HG02970 (cell line): ENCODE measurements around the gene GPAM.
A peak's percentile ranks its signal among the peaks of the same experiment; 100 is the strongest.
"Not testable (repeated sequence)": the region's sequence is repeated elsewhere in the genome, so short reads cannot be mapped to it uniquely, and the experiment has no call there.

Source experiments
- ATAC-seq: cut with Tn5 transposase; IDR thresholded peaks from one replicate; pipeline ENCODE4 v1.9.1; 2021; ENCODE audit warnings: mild to moderate bottlenecking, moderate library complexity, moderate number of reproducible peaks; ENCODE audit not compliant: unreplicated experiment, low FRiP score

GPAM gene

DNA sequence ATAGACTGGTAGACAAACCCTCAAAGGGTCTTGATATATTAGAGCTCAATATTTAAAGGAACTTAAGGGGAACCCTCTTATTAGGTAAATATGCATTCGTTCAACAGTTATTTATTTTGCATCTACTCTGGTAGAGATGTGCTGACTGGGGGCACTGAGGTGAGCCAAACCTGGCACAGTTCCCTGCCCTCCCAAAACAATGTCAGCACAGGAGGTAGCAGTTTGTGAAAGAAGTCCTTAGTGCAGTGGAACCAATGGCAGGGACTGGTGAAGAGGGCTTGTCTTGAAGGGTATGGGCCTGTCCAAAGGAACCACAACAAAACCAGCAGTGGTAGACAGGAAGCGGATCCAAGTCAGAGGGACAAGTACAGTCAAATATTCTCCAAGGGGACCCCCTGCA, 32.6 kb upstream of the GPAM start:
- ATAC-seq: no peak

DNA sequence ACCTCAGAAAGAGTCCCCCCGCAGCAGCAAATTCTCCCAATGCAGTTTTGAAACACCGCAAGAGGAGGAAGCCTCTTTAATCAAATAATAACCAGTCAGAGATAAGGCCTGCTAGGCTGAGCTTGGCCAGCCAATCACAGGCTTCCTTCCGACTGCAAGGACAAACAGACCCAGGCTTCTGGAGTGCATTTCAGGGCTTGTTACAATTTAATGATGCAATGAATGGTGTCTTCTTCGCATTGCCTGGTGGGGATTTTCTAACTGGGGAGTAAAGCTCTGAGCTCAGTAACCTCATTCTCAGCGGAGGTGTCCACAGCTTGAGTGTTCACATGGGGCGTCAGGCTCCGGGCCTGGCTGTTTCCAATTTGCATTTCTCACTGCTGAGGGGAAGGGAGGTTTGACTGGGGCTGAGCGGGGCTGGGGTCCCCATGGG, 31.8 kb upstream of the GPAM start:
- no peak for ATAC-seq

- ATAC-seq: no peak
Measured at GRCh38 chr10:112214298-112214926, 30.8 kb upstream of the GPAM start.

DNA sequence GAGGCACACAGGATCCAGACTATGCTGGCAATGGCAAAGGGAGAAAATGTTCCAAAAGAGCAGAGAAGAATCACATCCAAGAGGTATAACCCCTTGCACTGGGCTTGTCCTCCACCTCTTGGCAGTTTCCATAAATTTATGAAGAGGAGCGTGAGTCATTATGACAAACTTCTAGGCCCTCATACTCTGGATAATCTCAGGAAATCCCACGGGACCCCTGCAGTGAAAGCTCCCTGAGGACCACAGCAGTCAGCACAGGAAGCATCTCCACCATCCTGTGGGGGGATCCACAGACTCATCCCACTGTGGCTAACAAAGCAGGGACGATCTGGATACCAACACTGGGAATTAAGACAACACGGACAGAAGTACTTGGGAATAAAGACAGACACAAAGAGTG, 30.3 kb upstream of the GPAM start:
- ATAC-seq: no peak

DNA sequence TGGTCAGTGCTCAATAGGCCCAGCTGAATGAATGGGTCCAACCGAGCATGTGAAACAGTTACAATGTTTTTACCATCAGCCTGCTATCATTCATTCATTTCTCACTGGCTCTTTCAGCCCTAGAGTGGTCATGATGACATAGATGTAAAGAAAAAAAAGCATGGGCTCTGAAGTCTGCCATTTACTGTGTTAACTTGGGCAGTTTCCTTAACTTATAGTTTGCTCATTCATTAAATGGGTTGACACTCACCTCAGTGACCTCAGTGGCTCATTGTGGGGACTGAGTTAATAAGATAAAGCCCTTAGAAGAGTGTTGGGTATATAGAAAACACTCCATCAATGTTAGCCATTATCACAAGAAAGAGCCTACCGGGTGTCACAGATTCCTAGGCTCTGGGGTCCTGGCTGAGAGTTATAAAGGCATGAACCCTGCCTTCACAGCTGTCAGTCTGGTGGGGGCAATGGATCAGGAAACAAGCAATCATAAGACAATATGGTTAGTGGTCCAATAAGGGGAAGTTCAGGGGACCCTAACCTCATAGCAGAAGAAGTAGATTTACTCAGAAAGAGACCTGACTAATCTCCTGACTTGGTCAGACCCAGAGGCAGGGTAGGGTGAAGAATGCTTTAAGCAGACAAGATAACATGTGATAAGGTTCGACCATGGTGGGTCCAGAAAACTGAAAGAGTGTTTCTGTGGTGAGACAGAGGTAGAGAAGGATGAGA, 29.7 kb upstream of the GPAM start:
- no peak for ATAC-seq

- ATAC-seq: no peak
Measured at GRCh38 chr10:112210666-112211065, 27.1 kb upstream of the GPAM start.

DNA sequence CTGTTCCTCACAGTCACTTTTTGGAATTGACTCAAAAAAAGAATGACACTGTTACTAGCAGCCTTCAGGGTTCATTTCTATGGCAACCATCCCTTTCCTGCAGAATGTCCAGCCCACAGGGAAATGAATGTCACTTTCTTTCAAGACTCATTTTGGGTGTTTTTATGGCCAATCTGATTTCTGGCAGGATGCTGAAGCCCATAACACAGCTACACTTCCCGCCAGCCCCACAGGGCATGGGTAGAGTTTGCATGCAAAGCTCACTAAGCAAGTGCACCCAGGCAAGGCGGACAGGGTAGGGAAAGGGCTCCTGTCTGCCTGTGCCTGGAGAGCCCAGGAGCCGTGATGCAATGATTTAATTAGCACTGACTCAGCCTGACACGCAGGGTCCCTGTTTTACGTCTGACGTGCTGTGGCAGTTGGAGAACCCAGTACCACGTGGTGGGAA, 26.1 kb upstream of the GPAM start:
- no peak for ATAC-seq

- ATAC-seq: no peak
Measured at GRCh38 chr10:112208997-112209396, 25.4 kb upstream of the GPAM start.

GRCh38 chr10:112208292-112208691, 24.7 kb upstream of the GPAM start:
- ATAC-seq: no peak

- peak; percentile 60 for ATAC-seq
Measured at GRCh38 chr10:112203328-112204076, 19.9 kb upstream of the GPAM start.

DNA sequence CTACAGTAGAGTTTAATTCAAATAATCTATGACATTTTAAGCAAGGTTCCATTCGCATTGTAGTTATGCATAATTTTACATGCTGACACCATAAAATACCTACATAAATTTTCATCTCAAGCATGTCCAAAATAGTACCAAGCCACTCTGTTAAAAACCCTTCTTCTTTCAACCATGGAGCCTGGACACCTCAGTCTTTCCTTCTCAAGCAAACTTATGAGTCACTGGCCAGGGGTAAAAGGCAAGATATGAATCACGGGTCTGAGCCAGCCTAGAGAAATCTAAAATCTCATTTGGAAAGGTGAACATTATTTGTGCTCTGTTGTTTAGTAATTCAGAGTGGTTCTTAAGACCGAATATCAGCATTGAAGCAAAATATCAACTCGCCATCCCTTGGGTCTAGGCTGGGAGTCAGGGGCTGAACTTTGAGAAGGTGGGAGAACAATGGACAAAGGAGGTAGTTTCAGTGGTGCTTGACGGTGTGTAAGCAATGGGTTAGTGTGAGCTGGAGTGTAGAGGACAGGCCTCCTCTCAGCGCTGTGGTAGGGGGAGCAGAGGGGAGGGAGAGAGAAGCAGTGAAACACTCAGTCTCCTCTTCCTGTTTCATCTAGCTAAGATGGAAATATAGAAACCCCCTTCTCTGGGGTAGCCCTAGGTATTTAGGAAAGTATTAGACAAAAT, 19.1 kb upstream of the GPAM start:
- peak; percentile 73 for ATAC-seq

DNA sequence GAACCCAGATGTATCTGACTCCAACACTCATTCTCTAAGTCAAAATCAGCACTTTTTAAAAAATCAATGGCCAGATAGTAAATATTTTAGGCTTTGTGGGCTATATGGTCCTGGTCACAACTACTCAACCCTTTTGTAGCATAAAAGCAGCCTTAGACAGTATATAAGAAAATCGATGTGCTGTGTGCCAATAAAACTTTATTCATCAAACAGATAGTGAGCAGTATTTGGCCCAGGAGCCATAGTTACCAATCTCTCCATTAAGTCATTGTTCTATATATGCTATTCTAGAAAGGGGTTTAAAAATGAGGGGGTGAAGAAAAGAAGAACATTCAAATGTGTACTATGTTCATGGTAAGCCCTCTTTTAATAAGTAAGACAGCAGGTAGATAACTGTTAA, 18.5 kb upstream of the GPAM start:
- no peak for ATAC-seq

DNA sequence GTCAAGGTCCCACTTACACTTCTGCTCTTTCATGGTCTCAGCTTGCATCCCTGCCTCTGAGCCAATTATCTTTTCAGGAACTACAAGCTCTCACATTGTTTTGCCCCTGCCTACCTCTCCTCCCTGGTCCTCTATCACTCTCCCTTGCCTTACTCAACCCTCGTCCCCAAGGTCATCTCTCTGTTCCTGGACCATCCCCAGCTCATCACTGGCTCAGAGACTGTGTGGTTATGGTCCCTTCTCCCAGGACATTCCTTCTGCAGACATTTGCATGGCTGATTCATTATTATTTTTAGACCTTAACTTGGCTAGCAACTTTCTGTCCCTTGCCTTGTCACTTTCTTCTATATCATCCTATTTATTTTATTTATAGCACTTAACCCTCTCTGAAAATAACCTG, 17.8 kb upstream of the GPAM start:
- ATAC-seq: no peak

DNA sequence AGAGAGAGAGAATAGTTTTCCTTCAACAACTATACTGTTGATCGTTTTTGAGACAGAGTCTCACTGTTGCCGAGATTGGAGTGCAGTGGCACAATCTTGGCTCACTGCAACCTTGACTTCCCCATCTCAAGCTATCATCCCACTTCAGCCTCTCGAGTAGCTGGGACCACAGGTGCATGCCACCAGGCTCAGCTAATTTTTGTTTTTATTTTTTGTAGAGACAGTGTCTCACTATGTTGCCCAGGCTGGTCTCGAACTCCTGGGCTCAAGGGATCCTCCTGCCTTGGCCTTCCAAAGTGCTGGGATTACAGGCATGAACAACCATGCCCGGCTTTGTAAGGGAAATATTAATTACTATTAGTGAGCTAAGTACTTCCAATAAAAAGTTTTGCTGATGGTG, 16.7 kb upstream of the GPAM start:
- not testable (repeated sequence) for ATAC-seq

GRCh38 chr10:112197662-112198061, 14.1 kb upstream of the GPAM start:
- ATAC-seq: not testable (repeated sequence)

DNA sequence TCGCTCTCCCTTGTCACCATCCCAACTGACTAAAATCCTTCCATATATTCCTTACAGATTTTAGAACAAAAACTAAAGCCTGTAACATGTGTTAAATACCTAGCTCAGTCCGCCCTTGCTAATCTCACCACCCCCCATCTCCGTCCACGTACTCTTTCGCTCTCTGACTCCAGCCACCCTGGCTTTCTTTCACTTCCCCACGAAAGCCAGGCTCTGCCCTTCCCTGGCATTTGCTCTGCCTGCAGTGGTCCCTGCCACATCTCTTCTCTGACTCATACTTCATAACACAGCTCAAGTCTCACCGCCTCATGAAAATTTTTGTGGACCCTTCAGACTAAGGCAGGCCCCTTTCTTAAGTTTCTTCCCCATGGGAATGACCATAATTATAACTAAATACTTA, 11.7 kb upstream of the GPAM start:
- no peak for ATAC-seq

DNA sequence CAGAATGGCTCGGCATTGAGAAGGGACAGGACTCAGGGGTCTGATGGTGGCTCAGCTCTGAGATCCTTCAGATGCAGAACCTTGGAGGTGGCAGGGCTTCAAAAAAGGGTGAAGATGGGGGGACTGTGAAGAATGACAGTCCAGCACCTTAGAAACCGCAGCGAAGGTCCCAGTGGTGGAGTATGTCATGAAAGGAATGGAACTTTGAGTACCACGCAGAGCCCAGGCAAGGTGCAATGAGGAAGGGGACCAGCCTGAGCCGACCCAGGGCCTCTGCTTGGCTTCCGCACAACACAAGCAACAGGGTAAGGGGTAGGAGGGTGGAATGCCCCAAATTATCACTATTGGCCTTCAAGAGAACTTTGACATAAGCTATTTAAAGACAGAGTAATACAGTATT, 8.2 kb upstream of the GPAM start:
- no peak for ATAC-seq

- ATAC-seq: no peak
Measured at GRCh38 chr10:112191041-112191590, 7.6 kb upstream of the GPAM start.

GRCh38 chr10:112189465-112189864, 5.9 kb upstream of the GPAM start:
- no peak for ATAC-seq

- ATAC-seq: no peak
Measured at GRCh38 chr10:112187527-112187926, 4.0 kb upstream of the GPAM start.

GRCh38 chr10:112185959-112186358, 2.4 kb upstream of the GPAM start:
- ATAC-seq: no peak
